Ishikawa (cell line): ENCODE data around the gene DHODH.

ENCODE experiments used
- CEBPB ChIP-seq: IDR thresholded peaks from 2 replicates; pipeline ENCODE4 v1.6.1; 2012
- CREB1 ChIP-seq: IDR thresholded peaks from 2 replicates; pipeline ENCODE4 v1.6.1; 2012; ENCODE audit warnings: low read depth
- EGR1 ChIP-seq: IDR thresholded peaks from 2 replicates; pipeline ENCODE4 v1.6.1; 2012
- EP300 ChIP-seq: IDR thresholded peaks from 2 replicates; pipeline ENCODE4 v1.6.1; 2012; ENCODE audit warnings: borderline replicate concordance
- FOXM1 ChIP-seq: IDR thresholded peaks from 2 replicates; pipeline ENCODE4 v1.6.1; 2012; ENCODE audit warnings: low read depth, borderline replicate concordance
- NFIC ChIP-seq: IDR thresholded peaks from 2 replicates; pipeline ENCODE4 v1.6.1; 2012
- RAD21 ChIP-seq: IDR thresholded peaks from 2 replicates; pipeline ENCODE4 v1.6.1; 2012; ENCODE audit warnings: low read depth
- TAF1 ChIP-seq: IDR thresholded peaks from 2 replicates; pipeline ENCODE4 v1.6.1; 2012; ENCODE audit warnings: low read depth, mild to moderate bottlenecking
- TCF12 ChIP-seq: IDR thresholded peaks from 2 replicates; pipeline ENCODE4 v1.6.1; 2012; ENCODE audit warnings: low read depth
- TEAD4 ChIP-seq: IDR thresholded peaks from 2 replicates; pipeline ENCODE4 v1.6.1; 2012
- YY1 ChIP-seq: IDR thresholded peaks from 2 replicates; pipeline ENCODE4 v1.6.1; 2012; ENCODE audit warnings: low read depth
- ZBTB7A ChIP-seq: IDR thresholded peaks from 2 replicates; pipeline ENCODE4 v1.6.1; 2012; ENCODE audit warnings: low read depth
- TF ChIP-seq, protein P1 (sequence below): IDR thresholded peaks from 2 replicates; pipeline ENCODE4 v1.6.1; 2012
- TF ChIP-seq, protein P2 (sequence below): IDR thresholded peaks from 2 replicates; pipeline ENCODE4 v1.6.1; 2012; ENCODE audit warnings: low read depth, mild to moderate bottlenecking
- TF ChIP-seq, protein P3 (sequence below): IDR thresholded peaks from 2 replicates; pipeline ENCODE4 v1.6.1; 2012

DHODH gene

DNA sequence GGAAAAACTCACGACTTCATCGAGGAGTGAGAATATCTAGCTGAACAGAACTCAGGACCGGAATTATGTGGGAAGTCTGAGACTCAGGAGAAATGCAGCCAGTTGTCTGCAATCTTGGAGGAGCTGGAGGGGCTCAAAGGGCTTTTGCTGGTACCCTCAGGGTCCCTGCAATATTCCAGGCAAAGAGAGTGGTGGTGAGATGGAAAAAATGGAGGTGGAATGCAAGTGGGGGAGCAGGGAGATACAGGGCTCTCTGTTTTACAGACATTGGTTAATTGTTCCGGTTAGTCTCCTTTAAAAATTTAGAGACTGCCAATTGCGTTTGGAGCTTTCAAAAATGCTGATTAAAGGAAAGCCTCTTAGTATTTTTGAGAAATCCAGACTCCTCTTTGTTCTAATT lies 27.6 kb downstream of the DHODH start:
- TF ChIP-seq YY1 (no peak), TCF12 (no peak), TAF1 (no peak), FOXM1 (no peak), RAD21 (no peak), EP300 (no peak), CREB1 (no peak), TEAD4 (no peak), ZBTB7A (no peak), CEBPB (no peak), NFIC (no peak), EGR1 (no peak)
- TF ChIP-seq, protein P1, sequence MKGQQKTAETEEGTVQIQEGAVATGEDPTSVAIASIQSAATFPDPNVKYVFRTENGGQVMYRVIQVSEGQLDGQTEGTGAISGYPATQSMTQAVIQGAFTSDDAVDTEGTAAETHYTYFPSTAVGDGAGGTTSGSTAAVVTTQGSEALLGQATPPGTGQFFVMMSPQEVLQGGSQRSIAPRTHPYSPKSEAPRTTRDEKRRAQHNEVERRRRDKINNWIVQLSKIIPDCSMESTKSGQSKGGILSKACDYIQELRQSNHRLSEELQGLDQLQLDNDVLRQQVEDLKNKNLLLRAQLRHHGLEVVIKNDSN: no peak
- TF ChIP-seq, protein P2, sequence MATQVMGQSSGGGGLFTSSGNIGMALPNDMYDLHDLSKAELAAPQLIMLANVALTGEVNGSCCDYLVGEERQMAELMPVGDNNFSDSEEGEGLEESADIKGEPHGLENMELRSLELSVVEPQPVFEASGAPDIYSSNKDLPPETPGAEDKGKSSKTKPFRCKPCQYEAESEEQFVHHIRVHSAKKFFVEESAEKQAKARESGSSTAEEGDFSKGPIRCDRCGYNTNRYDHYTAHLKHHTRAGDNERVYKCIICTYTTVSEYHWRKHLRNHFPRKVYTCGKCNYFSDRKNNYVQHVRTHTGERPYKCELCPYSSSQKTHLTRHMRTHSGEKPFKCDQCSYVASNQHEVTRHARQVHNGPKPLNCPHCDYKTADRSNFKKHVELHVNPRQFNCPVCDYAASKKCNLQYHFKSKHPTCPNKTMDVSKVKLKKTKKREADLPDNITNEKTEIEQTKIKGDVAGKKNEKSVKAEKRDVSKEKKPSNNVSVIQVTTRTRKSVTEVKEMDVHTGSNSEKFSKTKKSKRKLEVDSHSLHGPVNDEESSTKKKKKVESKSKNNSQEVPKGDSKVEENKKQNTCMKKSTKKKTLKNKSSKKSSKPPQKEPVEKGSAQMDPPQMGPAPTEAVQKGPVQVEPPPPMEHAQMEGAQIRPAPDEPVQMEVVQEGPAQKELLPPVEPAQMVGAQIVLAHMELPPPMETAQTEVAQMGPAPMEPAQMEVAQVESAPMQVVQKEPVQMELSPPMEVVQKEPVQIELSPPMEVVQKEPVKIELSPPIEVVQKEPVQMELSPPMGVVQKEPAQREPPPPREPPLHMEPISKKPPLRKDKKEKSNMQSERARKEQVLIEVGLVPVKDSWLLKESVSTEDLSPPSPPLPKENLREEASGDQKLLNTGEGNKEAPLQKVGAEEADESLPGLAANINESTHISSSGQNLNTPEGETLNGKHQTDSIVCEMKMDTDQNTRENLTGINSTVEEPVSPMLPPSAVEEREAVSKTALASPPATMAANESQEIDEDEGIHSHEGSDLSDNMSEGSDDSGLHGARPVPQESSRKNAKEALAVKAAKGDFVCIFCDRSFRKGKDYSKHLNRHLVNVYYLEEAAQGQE: no peak
- TF ChIP-seq, protein P3, sequence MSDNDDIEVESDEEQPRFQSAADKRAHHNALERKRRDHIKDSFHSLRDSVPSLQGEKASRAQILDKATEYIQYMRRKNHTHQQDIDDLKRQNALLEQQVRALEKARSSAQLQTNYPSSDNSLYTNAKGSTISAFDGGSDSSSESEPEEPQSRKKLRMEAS: no peak

DNA sequence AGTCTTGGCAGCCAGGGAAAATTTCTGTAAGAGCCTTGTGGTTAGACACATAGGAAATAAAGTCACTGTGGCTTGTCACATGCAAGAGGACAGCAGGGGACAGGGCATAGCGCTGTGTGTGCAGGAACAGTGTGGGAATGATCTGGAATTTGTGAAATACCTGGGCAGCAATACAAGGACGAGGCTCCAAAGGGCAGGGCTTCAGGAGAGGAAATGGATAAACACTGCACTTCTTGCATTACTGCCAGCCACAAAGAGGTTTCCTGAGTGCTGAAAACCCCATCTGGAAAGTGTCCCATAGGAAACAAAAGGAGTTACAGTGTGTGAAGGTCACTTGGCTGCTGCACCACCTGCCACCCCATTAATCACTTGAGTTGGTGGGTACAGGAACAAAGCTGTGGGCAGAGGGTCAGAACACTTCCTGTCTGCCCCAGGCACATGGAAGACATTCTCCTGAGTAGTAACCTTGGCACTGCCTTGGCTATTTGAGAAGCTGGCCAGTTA lies 33.7 kb downstream of the DHODH start:
- no peak for TF ChIP-seq EGR1
- no peak for TF ChIP-seq ZBTB7A
- no peak for TF ChIP-seq FOXM1
- TF ChIP-seq TCF12: no peak

DNA sequence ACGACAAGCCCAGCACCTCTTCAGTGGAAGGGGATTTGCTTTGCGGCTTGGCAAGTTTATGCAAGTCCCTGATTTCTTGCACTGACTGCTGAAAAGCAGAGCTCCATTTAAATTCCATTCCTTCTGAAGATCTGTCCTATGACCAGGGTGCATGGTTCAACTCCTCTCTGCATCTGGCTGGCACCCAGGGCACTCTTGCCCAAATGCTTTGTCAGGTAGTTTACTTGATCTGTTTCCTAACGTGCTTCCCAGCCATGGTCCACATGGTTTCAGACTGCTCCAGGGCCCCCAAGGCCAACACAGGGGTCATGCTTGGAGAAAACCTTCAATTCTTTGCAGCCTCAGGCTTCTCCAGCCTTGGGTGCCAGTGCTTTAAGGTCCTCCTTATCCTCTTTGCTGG lies 34.5 kb downstream of the DHODH start:
- TF ChIP-seq TAF1 (no peak), YY1 (no peak), CEBPB (no peak), EP300 (no peak), EGR1 (no peak), CREB1 (no peak), TEAD4 (no peak), FOXM1 (no peak), ZBTB7A (no peak), NFIC (no peak), TCF12 (no peak), RAD21 (no peak)
- TF ChIP-seq, protein P2: no peak
- TF ChIP-seq, protein P1: no peak

DNA sequence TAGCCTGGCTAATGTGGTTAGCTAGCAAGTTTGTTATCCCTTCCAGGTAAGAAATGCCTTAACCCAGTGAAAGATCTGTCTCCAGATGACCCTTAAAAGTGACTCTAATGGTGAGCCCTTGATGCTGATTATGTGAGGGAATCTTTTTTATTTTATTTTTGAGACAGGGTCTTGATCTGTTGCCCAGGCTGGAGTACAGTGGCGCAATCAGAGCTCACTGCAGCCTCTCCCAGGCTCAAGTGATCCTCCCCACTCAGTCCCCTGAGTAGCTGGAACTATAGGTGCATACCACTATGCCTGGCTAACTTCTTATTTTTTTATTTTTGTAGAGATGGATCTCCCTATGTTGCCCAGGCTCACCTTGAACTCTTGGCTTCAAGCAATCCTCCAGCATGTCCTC lies 35.0 kb downstream of the DHODH start:
- TF ChIP-seq, protein P2: no peak
- no peak for TF ChIP-seq CREB1
- no peak for TF ChIP-seq EP300
- no peak for TF ChIP-seq CEBPB
- TF ChIP-seq NFIC: no peak
- no peak for TF ChIP-seq RAD21
- no peak for TF ChIP-seq YY1
- no peak for TF ChIP-seq ZBTB7A
- TF ChIP-seq, protein P1: no peak

DNA sequence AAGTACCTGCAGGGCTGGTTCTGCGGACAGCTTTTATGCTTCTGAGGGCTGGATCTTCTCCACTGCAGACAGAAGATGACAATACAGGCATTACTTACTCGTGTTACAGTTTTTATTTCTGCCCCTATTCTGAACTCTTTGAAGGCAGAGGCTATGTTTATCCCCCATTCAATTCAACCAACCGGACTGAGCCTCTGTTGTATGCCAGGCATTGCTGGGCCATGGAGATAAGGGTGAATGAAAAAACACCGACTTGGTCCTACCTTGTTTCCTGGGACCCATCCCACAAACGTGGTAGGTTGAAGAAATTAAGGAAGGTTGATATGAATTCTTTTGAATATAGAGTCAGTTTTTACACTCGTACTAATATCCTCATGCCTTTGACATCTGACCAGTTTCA lies 35.8 kb downstream of the DHODH start:
- TF ChIP-seq TCF12 (no peak), YY1 (no peak), TAF1 (no peak), CEBPB (no peak), ZBTB7A (no peak), FOXM1 (no peak), EP300 (no peak), EGR1 (no peak), TEAD4 (no peak), NFIC (no peak), CREB1 (no peak), RAD21 (no peak)
- TF ChIP-seq, protein P3: no peak
- TF ChIP-seq, protein P2: no peak
- TF ChIP-seq, protein P1: no peak
